ENCODE results near the gene SOWAHA. TPM values are rescaled to one million over a fixed set of nuclear protein-coding genes. Genes with fewer than 3 reads are reported as not detected.

The SOWAHA gene
- total and polyA plus RNA-seq, 4 experiments from 2014 or later, result 0.06 TPM; not detected in 3

DNA sequence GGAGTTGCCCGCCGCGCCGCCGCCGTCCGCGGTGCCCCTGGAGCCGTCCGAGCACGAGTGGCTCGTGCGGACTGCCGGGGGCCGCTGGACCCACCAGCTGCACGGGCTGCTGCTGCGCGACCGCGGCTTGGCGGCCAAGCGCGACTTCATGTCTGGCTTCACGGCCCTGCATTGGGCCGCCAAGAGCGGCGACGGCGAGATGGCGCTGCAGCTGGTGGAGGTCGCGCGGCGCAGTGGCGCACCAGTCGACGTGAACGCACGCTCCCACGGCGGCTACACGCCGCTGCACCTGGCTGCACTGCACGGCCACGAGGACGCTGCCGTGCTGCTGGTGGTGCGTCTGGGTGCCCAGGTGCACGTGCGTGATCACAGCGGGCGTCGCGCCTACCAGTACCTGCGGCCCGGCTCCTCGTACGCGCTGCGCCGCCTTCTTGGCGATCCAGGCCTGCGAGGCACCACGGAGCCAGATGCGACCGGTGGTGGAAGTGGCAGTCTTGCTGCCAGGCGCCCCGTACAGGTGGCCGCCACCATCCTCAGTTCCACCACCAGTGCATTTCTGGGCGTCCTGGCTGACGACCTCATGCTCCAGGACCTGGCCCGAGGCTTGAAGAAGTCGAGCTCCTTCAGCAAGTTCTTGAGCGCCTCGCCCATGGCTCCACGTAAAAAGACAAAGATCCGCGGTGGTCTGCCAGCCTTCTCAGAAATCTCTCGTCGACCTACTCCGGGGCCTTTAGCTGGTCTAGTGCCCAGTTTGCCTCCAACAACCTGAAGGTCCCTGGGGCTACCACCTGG, 1.6 kb downstream of the SOWAHA start:
- H3K9me3 ChIP-seq (ENCODE audit: control insufficient read depth in 1 of 2, low read length in 2 of 2), result no peaks in the 10 kb centered on the region
- Mint-ChIP-seq H3K9me3 (no peaks in the 10 kb centered on the region), H3K4me3 (peak overlapping the region; percentile 20 to 63 (median 50)), H3K36me3 (no peaks in the 10 kb centered on the region), H3K27me3 (peaks cover 27 to 35% of the 10 kb centered on the region in 2 donors), H3K27ac (peak overlapping the region in 1 of 7 donors; percentile 29), H3K4me1 (peaks cover 8 to 21% (median 11%) of the 10 kb centered on the region in 4 donors)
- H3K36me3 ChIP-seq (ENCODE audit: insufficient read depth, low read length), result no peaks in the 10 kb centered on the region
- no peak for DNase-seq
- ChIA-PET CTCF (ENCODE audit: partially characterized antibody) (interaction anchor here (1.3 to 1.4 kb wide), 3 partner anchors 11 to 287 kb away, joined by 3 to 5 read pairs (median 3); partner anchors contain the start of gene CCNI2), POLR2A (ENCODE audit: partially characterized antibody) (interaction anchor here (1.0 to 1.1 kb wide), 2 partner anchors 9 to 67 kb away, joined by 3 read pairs; partner anchors contain the start of gene CCNI2)
- peaks cover 18% of the 10 kb centered on the region for H3K27me3 ChIP-seq (ENCODE audit: insufficient read depth, low read length)
- H3K27ac ChIP-seq (ENCODE audit: low read depth, low read length), result no peak overlapping the region
- H3K4me1 ChIP-seq (ENCODE audit: insufficient read depth, low read length), result peaks cover 17% of the 10 kb centered on the region
- H3K4me3 ChIP-seq (ENCODE audit: low read length in 2 of 2), result no peak overlapping the region
- intact Hi-C loops (cut with micrococcal nuclease), result no loop called here

GRCh38 chr5:132815454-132815853, 2.4 kb downstream of the SOWAHA start:
- Mint-ChIP-seq H3K4me1 (peaks cover 10 to 26% (median 17%) of the 10 kb centered on the region in 4 donors), H3K27me3 (peaks cover 28 to 36% of the 10 kb centered on the region in 2 donors), H3K27ac (no peak overlapping the region), H3K9me3 (no peaks in the 10 kb centered on the region), H3K36me3 (no peaks in the 10 kb centered on the region), H3K4me3 (peak overlapping the region in 6 of 8 donors; percentile 27 to 63 (median 50))
- intact Hi-C loops (cut with micrococcal nuclease), result no loop called here
- Histone ChIP-seq H3K9me3 (ENCODE audit: control insufficient read depth in 1 of 2, low read length in 2 of 2) (no peaks in the 10 kb centered on the region), H3K27me3 (ENCODE audit: insufficient read depth, low read length) (peaks cover 18% of the 10 kb centered on the region), H3K4me1 (ENCODE audit: insufficient read depth, low read length) (peaks cover 24% of the 10 kb centered on the region), H3K36me3 (ENCODE audit: insufficient read depth, low read length) (no peaks in the 10 kb centered on the region), H3K4me3 (ENCODE audit: low read length in 2 of 2) (no peak overlapping the region), H3K27ac (ENCODE audit: low read depth, low read length) (no peak overlapping the region)
- no peak for DNase-seq
- CTCF ChIA-PET (ENCODE audit: partially characterized antibody), result interaction anchor here (1.3 to 1.4 kb wide), 3 partner anchors 11 to 288 kb away, joined by 3 to 5 read pairs (median 3); partner anchors contain the start of gene CCNI2
- POLR2A ChIA-PET (ENCODE audit: partially characterized antibody), result no interaction called here

DNA sequence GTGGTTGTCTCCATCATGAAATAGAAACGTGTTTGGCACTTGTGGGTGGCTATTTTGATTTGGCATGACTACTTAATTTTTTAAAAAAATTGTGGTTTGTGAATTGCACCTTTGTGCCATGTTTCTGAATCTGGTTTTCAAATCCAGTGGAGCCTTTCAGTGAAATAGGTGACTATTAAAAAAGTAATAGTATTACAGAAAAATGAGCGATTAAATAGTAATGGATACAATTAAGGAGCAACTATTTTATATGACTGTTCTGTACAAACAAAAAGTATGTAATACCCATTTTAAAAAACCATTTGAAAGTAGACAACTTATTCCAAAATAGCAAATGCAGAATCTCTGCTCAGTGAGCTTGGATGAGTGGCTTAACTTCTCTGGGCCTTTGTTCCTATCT, 3.0 kb downstream of the SOWAHA start:
- no peak for DNase-seq
- POLR2A ChIA-PET (ENCODE audit: partially characterized antibody), result interaction anchor here (1.4 kb wide), 1 partner anchor 259 kb away, joined by 3 read pairs; the partner anchor contains the start of gene RAD50
- H3K4me3 Mint-ChIP-seq, result no peak overlapping the region

DNA sequence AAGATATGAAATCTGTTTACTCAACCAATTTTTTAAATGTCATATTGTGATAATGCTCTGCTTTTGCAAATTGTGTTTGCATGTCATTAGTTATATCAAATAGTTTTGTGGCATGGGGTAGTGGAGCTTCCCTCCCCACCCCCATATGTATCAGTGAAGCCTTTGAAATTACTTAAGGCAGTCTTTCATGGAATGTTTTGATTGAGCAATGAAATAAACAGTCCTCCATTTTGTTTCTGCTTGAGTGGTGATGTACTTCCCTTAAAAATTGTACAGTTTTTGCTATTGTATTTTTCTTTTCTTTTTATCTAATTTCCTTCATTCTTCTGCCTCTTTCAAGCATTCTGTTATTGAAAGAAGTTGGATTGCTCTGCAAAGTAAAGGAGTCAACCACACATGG, 3.5 kb downstream of the SOWAHA start:
- Mint-ChIP-seq H3K36me3 (no peaks in the 10 kb centered on the region), H3K27ac (no peak overlapping the region), H3K9me3 (no peaks in the 10 kb centered on the region), H3K4me1 (peaks cover 10 to 26% (median 17%) of the 10 kb centered on the region in 4 donors), H3K27me3 (peaks cover 17 to 27% of the 10 kb centered on the region in 2 donors), H3K4me3 (no peak overlapping the region)
- CTCF ChIA-PET (ENCODE audit: partially characterized antibody), result interaction anchor here (2.5 kb wide), 1 partner anchor 290 kb away, joined by 10 read pairs; no protein-coding TSS in a partner anchor
- H3K27ac ChIP-seq (ENCODE audit: low read depth, low read length), result no peak overlapping the region
- POLR2A ChIA-PET (ENCODE audit: partially characterized antibody), result interaction anchor here (1.4 kb wide), 1 partner anchor 260 kb away, joined by 3 read pairs; the partner anchor contains the start of gene RAD50
- intact Hi-C loops (cut with micrococcal nuclease), result no loop called here
- peaks cover 16% of the 10 kb centered on the region for H3K27me3 ChIP-seq (ENCODE audit: insufficient read depth, low read length)
- H3K4me3 ChIP-seq (ENCODE audit: low read length in 2 of 2), result no peak overlapping the region
- no peaks in the 10 kb centered on the region for H3K9me3 ChIP-seq (ENCODE audit: control insufficient read depth in 1 of 2, low read length in 2 of 2)
- DNase-seq, result no peak
- peaks cover 24% of the 10 kb centered on the region for H3K4me1 ChIP-seq (ENCODE audit: insufficient read depth, low read length)
- H3K36me3 ChIP-seq (ENCODE audit: insufficient read depth, low read length), result no peaks in the 10 kb centered on the region

More for the DNA sequence above, 3.0 kb downstream of the SOWAHA start:
- H3K36me3 ChIP-seq (ENCODE audit: insufficient read depth, low read length), result no peaks in the 10 kb centered on the region
- Mint-ChIP-seq H3K9me3 (no peaks in the 10 kb centered on the region), H3K27me3 (peaks cover 21 to 29% of the 10 kb centered on the region in 2 donors), H3K27ac (no peak overlapping the region), H3K4me1 (peaks cover 10 to 26% (median 17%) of the 10 kb centered on the region in 4 donors), H3K36me3 (no peaks in the 10 kb centered on the region)
- no peak overlapping the region for H3K4me3 ChIP-seq (ENCODE audit: low read length in 2 of 2)
- no peak overlapping the region for H3K27ac ChIP-seq (ENCODE audit: low read depth, low read length)
- CTCF ChIA-PET (ENCODE audit: partially characterized antibody), result interaction anchor here (2.5 kb wide), 1 partner anchor 289 kb away, joined by 10 read pairs; no protein-coding TSS in a partner anchor
- peaks cover 18% of the 10 kb centered on the region for H3K27me3 ChIP-seq (ENCODE audit: insufficient read depth, low read length)
- intact Hi-C loops (cut with micrococcal nuclease), result no loop called here
- peaks cover 24% of the 10 kb centered on the region for H3K4me1 ChIP-seq (ENCODE audit: insufficient read depth, low read length)
- H3K9me3 ChIP-seq (ENCODE audit: control insufficient read depth in 1 of 2, low read length in 2 of 2), result no peaks in the 10 kb centered on the region

- Histone ChIP-seq H3K36me3 (ENCODE audit: insufficient read depth, low read length) (no peaks in the 10 kb centered on the region), H3K4me1 (ENCODE audit: insufficient read depth, low read length) (peaks cover 24% of the 10 kb centered on the region), H3K27me3 (ENCODE audit: insufficient read depth, low read length) (peaks cover 12% of the 10 kb centered on the region), H3K27ac (ENCODE audit: low read depth, low read length) (no peak overlapping the region), H3K4me3 (ENCODE audit: low read length in 2 of 2) (no peak overlapping the region), H3K9me3 (ENCODE audit: control insufficient read depth in 1 of 2, low read length in 2 of 2) (no peaks in the 10 kb centered on the region)
- intact Hi-C loops (cut with micrococcal nuclease), result no loop called here
- no peak overlapping the region for H3K4me3 Mint-ChIP-seq
- POLR2A ChIA-PET (ENCODE audit: partially characterized antibody), result interaction anchor here (1.4 kb wide), 1 partner anchor 260 kb away, joined by 3 read pairs; the partner anchor contains the start of gene RAD50
- no peak overlapping the region for H3K27ac Mint-ChIP-seq
- peaks cover 10 to 26% (median 17%) of the 10 kb centered on the region in 4 donors for H3K4me1 Mint-ChIP-seq
- peaks cover 16 to 22% of the 10 kb centered on the region in 2 donors for H3K27me3 Mint-ChIP-seq
- H3K36me3 Mint-ChIP-seq, result no peaks in the 10 kb centered on the region
- no peaks in the 10 kb centered on the region for H3K9me3 Mint-ChIP-seq
- DNase-seq, result no peak
- CTCF ChIA-PET (ENCODE audit: partially characterized antibody), result interaction anchor here (0.9 to 2.5 kb wide), 6 partner anchors 9 to 317 kb away, joined by 3 to 14 read pairs (median 4); partner anchors contain the start of gene SHROOM1
Observed at GRCh38 chr5:132817011-132817410, 3.9 kb downstream of the SOWAHA start.

- H3K36me3 ChIP-seq (ENCODE audit: insufficient read depth, low read length), result no peaks in the 10 kb centered on the region
- ChIA-PET CTCF (ENCODE audit: partially characterized antibody) (interaction anchor here (0.7 to 3.4 kb wide), 41 partner anchors 8 to 581 kb away, joined by 3 to 47 read pairs (median 4); partner anchors contain the start of genes CCNI2, KIF3A and SEPTIN8), POLR2A (ENCODE audit: partially characterized antibody) (interaction anchor here (1.8 to 2.7 kb wide), 3 partner anchors 10 to 82 kb away, joined by 5 to 10 read pairs (median 7); partner anchors contain the start of genes CCNI2 and KIF3A)
- peaks cover 7% of the 10 kb centered on the region for H3K27me3 ChIP-seq (ENCODE audit: insufficient read depth, low read length)
- H3K4me3 Mint-ChIP-seq, result peak overlapping the region in 7 of 8 donors; percentile 40 to 76 (median 59)
- intact Hi-C loops (cut with micrococcal nuclease), result no loop called here
- H3K4me1 ChIP-seq (ENCODE audit: insufficient read depth, low read length), result peaks cover 11% of the 10 kb centered on the region
- peaks cover 11 to 13% of the 10 kb centered on the region in 2 donors for H3K27me3 Mint-ChIP-seq
- DNase-seq, result no peak
- no peak overlapping the region for H3K27ac ChIP-seq (ENCODE audit: low read depth, low read length)
- no peak overlapping the region for H3K4me3 ChIP-seq (ENCODE audit: low read length in 2 of 2)
- H3K36me3 Mint-ChIP-seq, result no peaks in the 10 kb centered on the region
- H3K9me3 ChIP-seq (ENCODE audit: control insufficient read depth in 1 of 2, low read length in 2 of 2), result no peaks in the 10 kb centered on the region
- peaks cover 2 to 17% (median 7%) of the 10 kb centered on the region in 4 donors for H3K4me1 Mint-ChIP-seq
- no peaks in the 10 kb centered on the region for H3K9me3 Mint-ChIP-seq
- H3K27ac Mint-ChIP-seq, result no peak overlapping the region
Observed at GRCh38 chr5:132819468-132819867, 6.4 kb downstream of the SOWAHA start.

Measured in CD4-positive, alpha-beta memory T cell (primary cell).